K562 (cell line): ENCODE measurements around the gene KCTD1. TPM values are rescaled to one million over a fixed set of nuclear protein-coding genes. Genes with fewer than 3 reads are reported as not detected.

Source experiments
- ATAC-seq: fragments of 200-7000 bp; cut with Tn5 transposase; 3 replicates; pipeline ENCODE4 v1.9.1; 2020; ENCODE audit warnings: moderate library complexity
- BruUV-seq: library from RNA; stranded (reverse); fragments of 400-500 nt; replicated peaks from 2 replicates; lab custom pipeline; 2021; lab: Mats Ljungman, UMichigan
- CTCF ChIA-PET: fragments of 300-600 bp; formaldehyde crosslinking; extraction: SDS; loops from one replicate; lab custom pipeline; 2021; ENCODE audit warnings: low intra/inter-chr PET ratio; lab: Yijun Ruan, JAX
- POLR2A ChIA-PET: fragments of 300-600, 350-650 bp; sonication (Branson Sonifier 250); formaldehyde crosslinking; extraction: SDS; loops from one replicate; lab custom pipeline; 2021; ENCODE audit warnings: antibody characterized with exemption, inconsistent platforms; lab: Yijun Ruan, JAX
- DNase-seq, 4 experiments: peaks; one replicate each; pipeline versions ENCODE4 v3.0.0 to v3.0.0-alpha.2; 2011 to 2018; ENCODE audit warnings: low spot score in 3 of 4, mixed read lengths in 3 of 4; ENCODE audit errors: extremely low read depth in 1 of 4
- FAIRE-seq: peaks from 2 replicates; lab custom pipeline; 2011; peaks lifted over from hg19 to GRCh38; lab: Jason Lieb, UNC
- H2AFZ ChIP-seq: 2 replicates; pipeline ENCODE4 v1.6.0; 2011; ENCODE audit warnings: low read depth, low read length, control low read depth, inconsistent platforms
- H3K27ac ChIP-seq: fragments of 200-600 bp; 3 replicates; pipeline ENCODE4 v1.8.0; 2011; ENCODE audit warnings: low read depth, mild to moderate bottlenecking, control low read depth, inconsistent platforms, low read length, moderate library complexity, mixed read lengths; ENCODE audit errors: extremely low read depth
- H3K27me3 ChIP-seq, 2 experiments: fragments of 300-600 bp in 1 of 2; 2 replicates in 1 of 2; 3 replicates in 1 of 2; pipeline versions ENCODE4 v1.6.0 to v1.8.0; 2011; ENCODE audit warnings: inconsistent platforms in 2 of 2, low read length in 2 of 2, mild to moderate bottlenecking in 1 of 2, mixed read lengths in 1 of 2, moderate library complexity in 1 of 2; ENCODE audit not compliant: control insufficient read depth in 2 of 2, insufficient read depth in 2 of 2
- H3K36me3 ChIP-seq: fragments of 300-600 bp; 3 replicates; pipeline ENCODE4 v1.8.0; 2011; ENCODE audit warnings: mild to moderate bottlenecking, low read length, inconsistent platforms; ENCODE audit not compliant: control insufficient read depth, insufficient read depth
- H3K4me1 ChIP-seq, 2 experiments: fragments of 200-600 bp in 1 of 2; replicated peaks in 1 of 2; 2 replicates in 1 of 2; 3 replicates in 1 of 2; pipeline versions ENCODE4 v1.5.1 to v1.8.0; 2011; ENCODE audit warnings: inconsistent platforms in 2 of 2, low read length in 2 of 2, mild to moderate bottlenecking in 1 of 2, mixed read lengths in 1 of 2, moderate library complexity in 1 of 2; ENCODE audit not compliant: control insufficient read depth in 2 of 2, insufficient read depth in 2 of 2
- H3K4me2 ChIP-seq: 2 replicates; pipeline ENCODE4 v1.6.1; 2011; ENCODE audit warnings: low read length, control low read depth, inconsistent platforms, mixed read lengths; ENCODE audit not compliant: insufficient read depth
- H3K4me3 ChIP-seq: fragments of 200-600 bp; sonication (generic), shearing (Covaris generic); 2 replicates; pipeline ENCODE4 v1.5.1; 2016; ENCODE audit warnings: control low read depth, inconsistent platforms
- H3K79me2 ChIP-seq: fragments of 200-600 bp; 3 replicates; pipeline ENCODE4 v1.8.0; 2011; ENCODE audit warnings: low read length, inconsistent platforms; ENCODE audit not compliant: control insufficient read depth, insufficient read depth
- H3K9ac ChIP-seq, 2 experiments: 2 replicates each; pipeline versions ENCODE4 v1.6.0 to v1.6.1; 2011; ENCODE audit warnings: low read depth in 2 of 2, low read length in 2 of 2, control low read depth in 1 of 2, inconsistent platforms in 1 of 2, mild to moderate bottlenecking in 1 of 2, mixed read lengths in 1 of 2; ENCODE audit not compliant: insufficient read depth in 1 of 2
- H3K9me1 ChIP-seq: one replicate; pipeline ENCODE4 v1.6.0; 2011; ENCODE audit warnings: inconsistent platforms, mild to moderate bottlenecking, low read length, moderate library complexity; ENCODE audit not compliant: control insufficient read depth, insufficient read depth
- H3K9me3 ChIP-seq: replicated peaks from 2 replicates; pipeline ENCODE4 v1.5.1; 2011; ENCODE audit warnings: low read depth, low read length, inconsistent platforms; ENCODE audit not compliant: control insufficient read depth, insufficient read depth
- H4K20me1 ChIP-seq: replicated peaks from 2 replicates; pipeline ENCODE4 v1.6.1; 2011; ENCODE audit warnings: low read length, inconsistent platforms, mixed read lengths; ENCODE audit not compliant: control insufficient read depth, insufficient read depth
- BHLHE40 ChIP-seq: IDR thresholded peaks from 2 replicates; pipeline ENCODE4 v1.6.1; 2011; ENCODE audit warnings: low read length, improper control_type of control experiment
- EP300 ChIP-seq: IDR thresholded peaks from 2 replicates; pipeline ENCODE4 v1.6.1; 2012; ENCODE audit warnings: low read length, improper control_type of control experiment
- FOXJ2 ChIP-seq: fragments of 200-800 bp; sonication (Bioruptor generic); IDR thresholded peaks from 2 replicates; pipeline ENCODE4 v1.6.1; 2016; ENCODE audit warnings: missing genetic modification characterization, missing compliant biosample characterization
- MEF2D ChIP-seq: conservative IDR thresholded peaks from 2 replicates; pipeline ENCODE4 v1.6.1; 2016; ENCODE audit warnings: low read depth, missing genetic modification characterization, missing compliant biosample characterization
- RBM17 ChIP-seq: fragments of 200-400 bp; formaldehyde crosslinking; IDR thresholded peaks from 2 replicates; pipeline ENCODE4 v1.6.1; 2017; ENCODE audit warnings: low read depth, mild to moderate bottlenecking, low read length, borderline replicate concordance
- RFX5 ChIP-seq: IDR thresholded peaks from 2 replicates; pipeline ENCODE4 v1.6.1; 2011; ENCODE audit warnings: low read depth, mild to moderate bottlenecking, improper control_type of control experiment, low read length
- ZC3H8 ChIP-seq: fragments of 450-650 bp; IDR thresholded peaks from 2 replicates; pipeline ENCODE4 v1.6.1; 2017
- WGBS: fragments of 100-300 bp; shearing (Covaris generic); methylation state at CpG from one replicate; pipeline ENCODE4 v1.1.6; 2016; ENCODE audit warnings: low coverage, mixed read lengths; ENCODE audit not compliant: insufficient coverage; ENCODE audit errors: missing lambda C conversion rate; 5-methylcytosine and 5-hydroxymethylcytosine counted together
- in situ Hi-C: fragments of 300-500 bp; cut with MboI; formaldehyde crosslinking; loops from 4 replicates; pipeline ENCODE4 v1.15.0; 2018; ENCODE audit warnings: inconsistent platforms, mixed read lengths
- intact Hi-C: fragments of 100-400 bp; cut with micrococcal nuclease; formaldehyde crosslinking; loops from 2 replicates; pipeline ENCODE4 v1.14.2; 2022
- polyA plus RNA-seq, 8 experiments: library from polyadenylated mRNA; depleted of rRNA in 4 of 8; stranded (reverse) in 5 of 8; unstranded in 3 of 8; fragments of >200 nt; fragmentation: Nextera tagmentation in 2 of 8; fragmentation: Illumina TruSeq in 1 of 8; extraction: Ambion mirVana in 2 of 8; extraction: Trizol in 1 of 8; gene quantifications; 2 replicates each; pipeline versions ENCODE4 v1.2.1 to v1.2.3, GENCODE V29; 2011 to 2014; ENCODE audit warnings: inconsistent platforms in 1 of 8, missing spikeins in 1 of 8
- total RNA-seq, 7 experiments: library from RNA; depleted of rRNA in 6 of 7; stranded (reverse); fragments of >200 nt in 6 of 7; fragmentation: Illumina TruSeq in 2 of 7; extraction: Trizol in 2 of 7; gene quantifications; 2 replicates each; pipeline versions ENCODE4 v1.2.1 to v1.2.3, GENCODE V29; 2011 to 2021; ENCODE audit warnings: low replicate concordance in 1 of 7
- TF ChIP-seq, protein P1 (sequence below): fragments of 450-650 bp; formaldehyde crosslinking; IDR thresholded peaks from 2 replicates; pipeline ENCODE4 v1.4.0; 2020; ENCODE audit warnings: mild to moderate bottlenecking, moderate library complexity
- TF ChIP-seq, protein P2 (sequence below): sonication (generic); formaldehyde crosslinking; IDR thresholded peaks from 2 replicates; pipeline ENCODE4 v1.8.1; 2023; ENCODE audit warnings: mild to moderate bottlenecking, missing genetic modification reagents

The KCTD1 gene
- total and polyA plus RNA-seq, 9 of the 15 experiments (the other 6 are each of a cell fraction or from before 2014, with no cell fraction given) = not detected

DNA sequence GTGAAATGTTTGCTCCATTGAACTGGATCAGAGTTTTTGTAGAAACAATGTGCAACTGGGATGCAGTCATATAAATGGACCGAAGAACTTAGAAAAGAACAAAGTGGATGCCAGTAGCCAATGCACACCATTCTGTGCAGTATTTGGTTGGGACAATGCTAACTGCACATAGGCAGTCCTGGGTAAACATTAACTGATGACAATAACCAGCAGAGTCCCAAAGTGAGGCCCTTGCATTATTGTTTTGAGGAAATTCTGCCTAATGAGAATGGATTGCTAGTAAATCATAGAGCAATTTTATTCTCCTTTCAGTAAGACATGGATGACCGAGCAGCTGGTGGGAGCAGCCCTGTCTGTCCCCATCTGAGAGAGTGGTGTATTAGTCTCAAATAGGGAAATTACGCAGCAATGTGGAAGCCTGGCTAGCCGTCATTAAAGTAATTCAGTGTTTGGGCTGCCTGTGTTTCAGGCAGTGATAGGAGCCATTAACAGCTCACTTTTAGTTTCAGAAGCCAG is 94.9 kb downstream of the KCTD1 start:
- H3K36me3 ChIP-seq = no peaks in the 10 kb centered on the region
- 0% methylated on average over 4 of the region's 4 CpGs for WGBS
- no peak for ATAC-seq
- H3K4me2 ChIP-seq = no peak overlapping the region
- H3K9me3 ChIP-seq = no peaks in the 10 kb centered on the region
- TF ChIP-seq EP300 (no peak), ZC3H8 (no peak)
- ChIA-PET POLR2A (interaction anchor here (0.7 kb wide), 1 partner anchor 34 kb away, joined by 3 read pairs; no protein-coding TSS in a partner anchor), CTCF (no interaction called here)
- H3K9ac ChIP-seq = no peak overlapping the region
- H4K20me1 ChIP-seq = no peaks in the 10 kb centered on the region
- no peak overlapping the region for H2AFZ ChIP-seq
- peaks cover 0 to 3% of the 10 kb centered on the region in 2 experiments; a peak in 1 of 5 replicates for H3K4me1 ChIP-seq
- intact Hi-C loops (loop anchor here (10.0 kb wide), 1 partner anchor 149 kb away; no protein-coding TSS in a partner anchor), in situ Hi-C loops (no loop called here)
- peaks cover 7 to 15% of the 10 kb centered on the region in 2 experiments; a peak in 3 of 5 replicates for H3K27me3 ChIP-seq
- DNase-seq = no peak
- H3K27ac ChIP-seq = no peak overlapping the region
- FAIRE-seq = no peak
- no peaks in the 10 kb centered on the region for H3K9me1 ChIP-seq
- BruUV-seq = no TSS peak
- H3K79me2 ChIP-seq = no peaks in the 10 kb centered on the region
- H3K4me3 ChIP-seq = no peak overlapping the region

DNA sequence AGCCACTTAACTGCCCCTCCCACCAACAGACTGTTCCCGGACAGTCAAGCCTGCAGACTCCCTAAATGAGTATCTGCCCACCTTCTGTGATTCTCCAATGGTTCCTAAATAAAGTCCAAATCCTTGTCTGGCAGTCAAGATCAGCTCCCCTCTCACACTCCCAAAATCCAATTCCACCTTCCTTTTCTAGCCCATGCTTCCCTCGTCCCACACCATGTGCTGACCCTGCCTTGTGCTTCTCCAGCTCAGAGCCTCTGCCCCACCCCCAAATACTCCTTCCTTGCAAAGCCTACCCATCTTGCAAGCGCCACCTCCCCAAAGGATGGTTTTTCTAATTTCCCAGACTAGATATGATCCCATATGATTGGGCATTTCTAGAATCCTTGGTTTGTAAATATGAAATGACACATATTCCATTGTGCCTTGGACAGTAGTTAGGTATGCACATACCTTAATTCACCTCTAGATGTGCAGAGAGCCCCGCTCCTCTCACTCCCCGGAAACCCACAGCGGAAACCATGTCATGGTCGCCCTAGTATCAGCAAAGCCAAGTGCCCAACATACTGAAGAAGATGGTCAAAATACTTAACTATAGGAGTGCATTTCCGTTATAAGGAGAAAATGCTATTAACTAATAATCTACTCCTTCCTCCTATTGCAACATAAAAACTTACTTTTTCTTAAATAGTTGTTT is 97.2 kb downstream of the KCTD1 start:
- WGBS = under 1% methylated on average over 8 of the region's 8 CpGs
- Histone ChIP-seq H3K27me3 (peaks cover 5 to 6% of the 10 kb centered on the region in 2 experiments; a peak in 3 of 5 replicates), H3K4me2 (no peak overlapping the region), H3K9me3 (no peaks in the 10 kb centered on the region), H3K36me3 (no peaks in the 10 kb centered on the region)
- ATAC-seq = no peak
- intact Hi-C loops = loop anchor here (10.0 kb wide), 1 partner anchor 146 kb away; no protein-coding TSS in a partner anchor
- no TSS peak for BruUV-seq
- DNase-seq = no peak
- no peak for TF ChIP-seq FOXJ2 (tag)
- no peak for TF ChIP-seq RFX5
- TF ChIP-seq, protein P1, sequence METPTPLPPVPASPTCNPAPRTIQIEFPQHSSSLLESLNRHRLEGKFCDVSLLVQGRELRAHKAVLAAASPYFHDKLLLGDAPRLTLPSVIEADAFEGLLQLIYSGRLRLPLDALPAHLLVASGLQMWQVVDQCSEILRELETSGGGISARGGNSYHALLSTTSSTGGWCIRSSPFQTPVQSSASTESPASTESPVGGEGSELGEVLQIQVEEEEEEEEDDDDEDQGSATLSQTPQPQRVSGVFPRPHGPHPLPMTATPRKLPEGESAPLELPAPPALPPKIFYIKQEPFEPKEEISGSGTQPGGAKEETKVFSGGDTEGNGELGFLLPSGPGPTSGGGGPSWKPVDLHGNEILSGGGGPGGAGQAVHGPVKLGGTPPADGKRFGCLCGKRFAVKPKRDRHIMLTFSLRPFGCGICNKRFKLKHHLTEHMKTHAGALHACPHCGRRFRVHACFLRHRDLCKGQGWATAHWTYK (CRISPR knock-in tag) = no peak
- TF ChIP-seq MEF2D = no peak
- TF ChIP-seq BHLHE40 = no peak
- TF ChIP-seq, protein P2, sequence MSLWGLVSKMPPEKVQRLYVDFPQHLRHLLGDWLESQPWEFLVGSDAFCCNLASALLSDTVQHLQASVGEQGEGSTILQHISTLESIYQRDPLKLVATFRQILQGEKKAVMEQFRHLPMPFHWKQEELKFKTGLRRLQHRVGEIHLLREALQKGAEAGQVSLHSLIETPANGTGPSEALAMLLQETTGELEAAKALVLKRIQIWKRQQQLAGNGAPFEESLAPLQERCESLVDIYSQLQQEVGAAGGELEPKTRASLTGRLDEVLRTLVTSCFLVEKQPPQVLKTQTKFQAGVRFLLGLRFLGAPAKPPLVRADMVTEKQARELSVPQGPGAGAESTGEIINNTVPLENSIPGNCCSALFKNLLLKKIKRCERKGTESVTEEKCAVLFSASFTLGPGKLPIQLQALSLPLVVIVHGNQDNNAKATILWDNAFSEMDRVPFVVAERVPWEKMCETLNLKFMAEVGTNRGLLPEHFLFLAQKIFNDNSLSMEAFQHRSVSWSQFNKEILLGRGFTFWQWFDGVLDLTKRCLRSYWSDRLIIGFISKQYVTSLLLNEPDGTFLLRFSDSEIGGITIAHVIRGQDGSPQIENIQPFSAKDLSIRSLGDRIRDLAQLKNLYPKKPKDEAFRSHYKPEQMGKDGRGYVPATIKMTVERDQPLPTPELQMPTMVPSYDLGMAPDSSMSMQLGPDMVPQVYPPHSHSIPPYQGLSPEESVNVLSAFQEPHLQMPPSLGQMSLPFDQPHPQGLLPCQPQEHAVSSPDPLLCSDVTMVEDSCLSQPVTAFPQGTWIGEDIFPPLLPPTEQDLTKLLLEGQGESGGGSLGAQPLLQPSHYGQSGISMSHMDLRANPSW (CRISPR knock-in tag) = no peak
- no peak for TF ChIP-seq RBM17
- TF ChIP-seq, all 486 proteins: peak for 0
- no peak overlapping the region for H2AFZ ChIP-seq
- H3K27ac ChIP-seq = no peak overlapping the region
- in situ Hi-C loops = no loop called here
- H3K9me1 ChIP-seq = no peaks in the 10 kb centered on the region
- no peaks in the 10 kb centered on the region for H4K20me1 ChIP-seq
- FAIRE-seq = no peak
- H3K9ac ChIP-seq = no peak overlapping the region
- CTCF ChIA-PET = no interaction called here
- no peaks in the 10 kb centered on the region for H3K4me1 ChIP-seq
- no peaks in the 10 kb centered on the region for H3K79me2 ChIP-seq
- H3K4me3 ChIP-seq = no peak overlapping the region
- POLR2A ChIA-PET = no interaction called here
